ENCODE results near the gene SPOCK1. TPM values are rescaled to one million over a fixed set of nuclear protein-coding genes. Genes with fewer than 3 reads are reported as not detected.

The SPOCK1 gene
- total RNA-seq, 1 donor from 2014 or later, result 28.6 TPM

DNA sequence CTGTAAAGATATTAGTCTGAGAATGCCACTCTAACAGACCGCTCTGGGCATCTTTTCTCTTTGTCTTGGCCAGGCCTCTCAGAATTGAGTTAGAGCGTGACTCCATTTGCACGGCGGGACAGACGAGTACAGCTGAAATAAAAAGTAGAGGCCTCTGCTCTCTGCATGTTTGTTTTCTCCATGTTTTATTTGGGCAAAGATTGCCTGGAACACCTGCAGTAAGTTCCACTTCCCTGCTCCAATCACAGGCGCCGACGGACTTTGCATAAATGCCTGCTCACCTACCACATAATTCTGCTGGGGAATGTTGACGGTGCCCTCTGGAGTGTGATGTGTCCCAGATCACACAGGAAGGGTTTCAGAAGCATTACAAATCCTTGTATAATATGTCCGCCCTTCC, 10.6 kb downstream of the SPOCK1 start:
- no peak for DNase-seq
- no peak overlapping the region for H3K4me3 ChIP-seq
- intact Hi-C loops (cut with micrococcal nuclease), result no loop called here

DNA sequence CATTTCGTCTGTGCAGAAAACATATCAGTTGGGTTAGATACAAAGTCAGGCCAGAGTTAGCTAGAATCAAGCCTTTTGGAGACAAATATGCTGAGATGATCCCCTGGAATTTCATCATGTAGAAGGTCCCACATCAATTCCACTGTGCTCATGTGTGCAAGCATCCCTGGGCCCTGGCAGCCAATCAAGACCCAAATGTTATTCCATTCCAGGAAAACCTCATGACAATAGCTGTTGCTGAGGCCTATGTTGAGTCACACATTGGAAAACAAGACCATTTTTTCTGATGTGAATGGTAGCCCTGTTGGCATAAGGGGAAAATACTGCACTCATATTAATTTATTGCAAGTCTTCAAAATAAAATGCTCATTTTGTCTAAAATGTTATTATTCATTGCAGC, 11.5 kb downstream of the SPOCK1 start:
- no peaks in the 10 kb centered on the region for H3K9me3 ChIP-seq (replicated peaks)
- H3K4me3 ChIP-seq, result no peak overlapping the region
- no peaks in the 10 kb centered on the region for H3K4me1 ChIP-seq
- DNase-seq, result no peak
- H3K27me3 ChIP-seq (ENCODE audit: low read depth), result peaks cover 4% of the 10 kb centered on the region
- H3K36me3 ChIP-seq, result no peaks in the 10 kb centered on the region
- intact Hi-C loops (cut with micrococcal nuclease), result no loop called here
- peak overlapping the region; percentile 58 for H3K27ac ChIP-seq (replicated peaks)
- TF ChIP-seq CTCF (IDR thresholded peaks at IDR 0.05; ENCODE audit: borderline replicate concordance), result no peak

More for the DNA sequence above, 10.6 kb downstream of the SPOCK1 start:
- Histone ChIP-seq H3K27me3 (ENCODE audit: low read depth) (peaks cover 4% of the 10 kb centered on the region), H3K36me3 (no peaks in the 10 kb centered on the region), H3K27ac (replicated peaks) (no peak overlapping the region), H3K4me1 (no peaks in the 10 kb centered on the region), H3K9me3 (replicated peaks) (no peaks in the 10 kb centered on the region)
- TF ChIP-seq CTCF (IDR thresholded peaks at IDR 0.05; ENCODE audit: borderline replicate concordance), result no peak

DNA sequence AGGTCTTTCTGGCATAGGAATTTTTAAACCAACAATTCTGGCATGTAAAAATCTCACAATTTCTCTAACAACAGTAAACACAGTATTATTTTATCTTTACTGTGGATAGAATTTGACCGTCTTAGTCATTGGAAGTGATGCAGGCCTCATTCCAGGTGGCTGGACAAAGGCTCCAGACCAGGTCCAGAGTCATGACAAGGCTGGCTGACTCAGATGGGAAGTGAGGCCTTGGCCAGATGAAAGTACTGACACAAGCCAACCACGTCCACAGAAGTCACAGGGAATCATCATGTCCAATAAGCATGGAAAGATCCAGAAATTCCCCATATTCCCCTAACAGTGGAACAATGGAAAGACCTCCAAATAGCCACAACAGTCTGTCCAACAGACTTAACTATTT, 12.4 kb downstream of the SPOCK1 start:
- Histone ChIP-seq H3K27ac (replicated peaks) (peak overlapping the region; percentile 58), H3K9me3 (replicated peaks) (no peaks in the 10 kb centered on the region), H3K36me3 (no peaks in the 10 kb centered on the region), H3K4me3 (no peak overlapping the region), H3K27me3 (ENCODE audit: low read depth) (peaks cover 4% of the 10 kb centered on the region), H3K4me1 (no peaks in the 10 kb centered on the region)
- DNase-seq, result no peak
- intact Hi-C loops (cut with micrococcal nuclease), result no loop called here
- no peak for TF ChIP-seq CTCF (IDR thresholded peaks at IDR 0.05; ENCODE audit: borderline replicate concordance)

GRCh38 chr5:137481596-137481995, 17.5 kb downstream of the SPOCK1 start:
- Histone ChIP-seq H3K4me3 (no peak overlapping the region), H3K36me3 (no peaks in the 10 kb centered on the region), H3K9me3 (replicated peaks) (no peaks in the 10 kb centered on the region), H3K27ac (replicated peaks) (no peak overlapping the region), H3K27me3 (ENCODE audit: low read depth) (no peaks in the 10 kb centered on the region), H3K4me1 (no peaks in the 10 kb centered on the region)
- TF ChIP-seq CTCF (IDR thresholded peaks at IDR 0.05; ENCODE audit: borderline replicate concordance), result no peak
- DNase-seq, result no peak
- intact Hi-C loops (cut with micrococcal nuclease), result no loop called here

- Histone ChIP-seq H3K27ac (replicated peaks) (no peak overlapping the region), H3K4me3 (no peak overlapping the region), H3K4me1 (no peaks in the 10 kb centered on the region), H3K9me3 (replicated peaks) (no peaks in the 10 kb centered on the region), H3K36me3 (no peaks in the 10 kb centered on the region), H3K27me3 (ENCODE audit: low read depth) (peaks cover 4% of the 10 kb centered on the region)
- intact Hi-C loops (cut with micrococcal nuclease), result no loop called here
- TF ChIP-seq CTCF (IDR thresholded peaks at IDR 0.05; ENCODE audit: borderline replicate concordance), result no peak
- no peak for DNase-seq
These were observed 21.1 kb downstream of the SPOCK1 start for GRCh38 chr5:137478043-137478442.

- H3K27me3 ChIP-seq (ENCODE audit: low read depth), result peaks cover 43% of the 10 kb centered on the region
- H3K4me3 ChIP-seq, result no peak overlapping the region
- no peak for DNase-seq
- H3K36me3 ChIP-seq, result no peaks in the 10 kb centered on the region
- intact Hi-C loops (cut with micrococcal nuclease), result no loop called here
- no peak overlapping the region for H3K27ac ChIP-seq (replicated peaks)
- H3K4me1 ChIP-seq, result no peaks in the 10 kb centered on the region
- H3K9me3 ChIP-seq (replicated peaks), result no peaks in the 10 kb centered on the region
- no peak for TF ChIP-seq CTCF (IDR thresholded peaks at IDR 0.05; ENCODE audit: borderline replicate concordance)
These were observed 28.3 kb downstream of the SPOCK1 start for GRCh38 chr5:137470921-137471220.

Measured in left ventricle myocardium inferior (tissue), 1 donor.